HUES48 (cell line): ENCODE data around the gene LGI1.

Source experiments
- H3K27ac ChIP-seq: one replicate; pipeline ENCODE4 v1.7.0; 2013; ENCODE audit warnings: low read depth, low read length, inconsistent platforms
- H3K27me3 ChIP-seq: 2 replicates; pipeline ENCODE4 v1.6.1; 2013; ENCODE audit warnings: mild to moderate bottlenecking, low read length; ENCODE audit not compliant: control insufficient read depth, insufficient read depth
- H3K36me3 ChIP-seq: 2 replicates; pipeline ENCODE4 v1.6.1; 2013; ENCODE audit warnings: low read length; ENCODE audit not compliant: control insufficient read depth, insufficient read depth
- H3K4me1 ChIP-seq: 2 replicates; pipeline ENCODE4 v1.6.1; 2013; ENCODE audit warnings: mild to moderate bottlenecking, low read length; ENCODE audit not compliant: control insufficient read depth, insufficient read depth
- H3K4me3 ChIP-seq: 2 replicates; pipeline ENCODE4 v1.5.1; 2013; ENCODE audit warnings: mild to moderate bottlenecking, low read depth, low read length
- H3K9ac ChIP-seq: 2 replicates; pipeline ENCODE4 v1.6.1; 2013; ENCODE audit warnings: mild to moderate bottlenecking, low read depth, low read length, moderate library complexity
- H3K9me3 ChIP-seq: 2 replicates; pipeline ENCODE4 v1.6.1; 2013; ENCODE audit warnings: low read length; ENCODE audit not compliant: control insufficient read depth, insufficient read depth

The LGI1 gene

GRCh38 chr10:93806903-93807302 is 49.2 kb downstream of the LGI1 start:
- Histone ChIP-seq H3K9ac (no peak overlapping the region), H3K9me3 (no peaks in the 10 kb centered on the region), H3K27me3 (no peaks in the 10 kb centered on the region), H3K36me3 (no peaks in the 10 kb centered on the region), H3K4me3 (no peak overlapping the region), H3K27ac (no peak overlapping the region), H3K4me1 (peaks cover 11% of the 10 kb centered on the region; the same call in 1 of the 2 replicates)

GRCh38 chr10:93807371-93807770 is 49.6 kb downstream of the LGI1 start:
- Histone ChIP-seq H3K9ac (no peak overlapping the region), H3K4me1 (peaks cover 11% of the 10 kb centered on the region; the same call in 1 of the 2 replicates), H3K4me3 (no peak overlapping the region), H3K9me3 (no peaks in the 10 kb centered on the region), H3K27me3 (no peaks in the 10 kb centered on the region), H3K36me3 (no peaks in the 10 kb centered on the region), H3K27ac (no peak overlapping the region)

GRCh38 chr10:93812659-93813338 is 55.1 kb downstream of the LGI1 start:
- Histone ChIP-seq H3K4me3 (no peak overlapping the region), H3K27ac (no peak overlapping the region), H3K4me1 (0 out of 2 replicates have a peak, but pooled peaks cover 2% of the 10 kb centered on the region)

GRCh38 chr10:93813507-93814465 is 56.0 kb downstream of the LGI1 start:
- H3K27me3 ChIP-seq: peaks cover 11% of the 10 kb centered on the region
- no peaks in the 10 kb centered on the region for H3K36me3 ChIP-seq
- 0 out of 2 replicates have a peak, but pooled peaks cover 2% of the 10 kb centered on the region for H3K4me1 ChIP-seq
- H3K27ac ChIP-seq: no peak overlapping the region
- no peak overlapping the region for H3K4me3 ChIP-seq
- no peaks in the 10 kb centered on the region for H3K9me3 ChIP-seq
- H3K9ac ChIP-seq: no peak overlapping the region

More at GRCh38 chr10:93812659-93813338, 55.1 kb downstream of the LGI1 start:
- no peaks in the 10 kb centered on the region for H3K9me3 ChIP-seq
- no peak overlapping the region for H3K9ac ChIP-seq
- peaks cover 11% of the 10 kb centered on the region for H3K27me3 ChIP-seq
- H3K36me3 ChIP-seq: no peaks in the 10 kb centered on the region

- Histone ChIP-seq H3K27ac (no peak overlapping the region), H3K9me3 (no peaks in the 10 kb centered on the region), H3K4me1 (0 out of 2 replicates have a peak, but pooled peaks cover 2% of the 10 kb centered on the region), H3K27me3 (peaks cover 11% of the 10 kb centered on the region), H3K4me3 (no peak overlapping the region), H3K9ac (no peak overlapping the region), H3K36me3 (no peaks in the 10 kb centered on the region)
Observed at GRCh38 chr10:93815304-93816096, 57.8 kb downstream of the LGI1 start.

- Histone ChIP-seq H3K4me3 (no peak overlapping the region), H3K9ac (no peak overlapping the region), H3K36me3 (no peaks in the 10 kb centered on the region), H3K4me1 (0 out of 2 replicates have a peak, but pooled peaks cover 2% of the 10 kb centered on the region), H3K27me3 (peaks cover 11% of the 10 kb centered on the region), H3K9me3 (no peaks in the 10 kb centered on the region), H3K27ac (no peak overlapping the region)
Observed at GRCh38 chr10:93816123-93816747, 58.5 kb downstream of the LGI1 start.

- no peak overlapping the region for H3K27ac ChIP-seq
Observed at GRCh38 chr10:93818086-93818485, 60.4 kb downstream of the LGI1 start.

GRCh38 chr10:93819520-93819919 is 61.8 kb downstream of the LGI1 start:
- H3K4me3 ChIP-seq: no peak overlapping the region
- no peaks in the 10 kb centered on the region for H3K36me3 ChIP-seq
- H3K27me3 ChIP-seq: peaks cover 11% of the 10 kb centered on the region
- H3K9ac ChIP-seq: no peak overlapping the region
- H3K27ac ChIP-seq: no peak overlapping the region
- 0 out of 2 replicates have a peak, but pooled peaks cover 2% of the 10 kb centered on the region for H3K4me1 ChIP-seq
- no peaks in the 10 kb centered on the region for H3K9me3 ChIP-seq

More at GRCh38 chr10:93818086-93818485, 60.4 kb downstream of the LGI1 start:
- Histone ChIP-seq H3K27me3 (peaks cover 11% of the 10 kb centered on the region), H3K4me3 (no peak overlapping the region), H3K36me3 (no peaks in the 10 kb centered on the region), H3K9ac (no peak overlapping the region), H3K4me1 (0 out of 2 replicates have a peak, but pooled peaks cover 2% of the 10 kb centered on the region), H3K9me3 (no peaks in the 10 kb centered on the region)

- Histone ChIP-seq H3K9ac (no peak overlapping the region), H3K4me1 (0 out of 2 replicates have a peak, but pooled peaks cover 2% of the 10 kb centered on the region), H3K4me3 (no peak overlapping the region), H3K36me3 (no peaks in the 10 kb centered on the region), H3K27ac (no peak overlapping the region), H3K27me3 (peaks cover 11% of the 10 kb centered on the region), H3K9me3 (no peaks in the 10 kb centered on the region)
Observed at GRCh38 chr10:93820434-93820833, 62.7 kb downstream of the LGI1 start.
